A673 (cell line): Measurements from ENCODE around the gene BCL2.

Source experiments
- CTCF ChIP-seq: fragments of 300-800, 200-600 bp; sonication (generic); conservative IDR thresholded peaks from 2 replicates; pipeline ENCODE4 v1.5.1; 2017; ENCODE audit warnings: low read depth, mild to moderate bottlenecking, antibody characterized with exemption, low read length, moderate library complexity, mixed read lengths
- EZH2 ChIP-seq: fragments of 200-600 bp; sonication (generic); IDR thresholded peaks from 2 replicates; pipeline ENCODE4 v1.6.1; 2017; ENCODE audit warnings: borderline replicate concordance, low read depth, mild to moderate bottlenecking, mixed read lengths, antibody characterized with exemption, low read length; ENCODE audit not compliant: poor library complexity, severe bottlenecking

- TF ChIP-seq CTCF (no peak), EZH2 (no peak)
Observed at GRCh38 chr18:63192885-63193349, 126.7 kb downstream of the BCL2 start.
